Thyroid gland (tissue), 4 donors: ENCODE data around the gene PBX3.

Experiments used
- CTCF ChIP-seq, 6 experiments: fragments of 200-600 bp in 3 of 6; fragments of 450-650 bp in 3 of 6; sonication (generic) in 3 of 6; IDR thresholded peaks; one replicate each; pipeline ENCODE4 v1.5.1; 2016 to 2019; ENCODE audit warnings: antibody characterized with exemption in 6 of 6, mild to moderate bottlenecking in 2 of 6, inconsistent platforms in 1 of 6, moderate library complexity in 1 of 6
- POLR2A ChIP-seq, 2 donors: fragments of 450-650 bp; IDR thresholded peaks; one replicate each; pipeline ENCODE4 v1.6.1; 2017; ENCODE audit warnings: antibody characterized with exemption in 2 of 2, mild to moderate bottlenecking in 2 of 2, moderate library complexity in 1 of 2

GRCh38 chr9:126002476-126003350 lies 255.5 kb downstream of the PBX3 start:
- TF ChIP-seq CTCF (IDR thresholded peaks at IDR 0.05) (no peak), POLR2A (IDR thresholded peaks at IDR 0.05) (no peak)
